Liver (tissue), 3 donors: ENCODE data around the gene THOC1.
"Not testable (repeated sequence)": the region's sequence is repeated elsewhere in the genome, so short reads cannot be mapped to it uniquely, and the experiment has no call there.

Experiments
- CTCF ChIP-seq: fragments of 150-350 bp; IDR thresholded peaks from 2 replicates; pipeline ENCODE4 v1.5.1; 2017; ENCODE audit warnings: improper control_type of control experiment, low read depth, low read length; ENCODE audit not compliant: missing input control
- EGR1 ChIP-seq, 2 donors: IDR thresholded peaks; 2 replicates each; pipeline ENCODE4 v1.6.1; 2016 to 2018; ENCODE audit warnings: antibody characterized with exemption in 2 of 2, low read depth in 2 of 2
- GABPA ChIP-seq, 2 donors: IDR thresholded peaks in 1 of 2; conservative IDR thresholded peaks in 1 of 2; 2 replicates each; pipeline ENCODE4 v1.6.1; 2016; ENCODE audit warnings: antibody characterized with exemption in 2 of 2, mild to moderate bottlenecking in 1 of 2, moderate library complexity in 1 of 2
- JUND ChIP-seq, 2 donors: IDR thresholded peaks; 2 replicates each; pipeline ENCODE4 v1.6.1; 2016; ENCODE audit warnings: antibody characterized with exemption in 2 of 2
- MAX ChIP-seq: IDR thresholded peaks from 2 replicates; pipeline ENCODE4 v1.6.1; 2016; ENCODE audit warnings: antibody characterized with exemption
- NR2F2 ChIP-seq: IDR thresholded peaks from 2 replicates; pipeline ENCODE4 v1.6.1; 2016; ENCODE audit warnings: antibody characterized with exemption
- RAD21 ChIP-seq, 2 donors: IDR thresholded peaks; 2 replicates each; pipeline ENCODE4 v1.6.1; 2016; ENCODE audit warnings: antibody characterized with exemption in 2 of 2, mild to moderate bottlenecking in 2 of 2
- REST ChIP-seq: IDR thresholded peaks from 2 replicates; pipeline ENCODE4 v1.6.1; 2016; ENCODE audit warnings: antibody characterized with exemption, mild to moderate bottlenecking
- SP1 ChIP-seq: IDR thresholded peaks from 2 replicates; pipeline ENCODE4 v1.6.1; 2018; ENCODE audit warnings: antibody characterized with exemption, mild to moderate bottlenecking
- TAF1 ChIP-seq: conservative IDR thresholded peaks from 2 replicates; pipeline ENCODE4 v1.6.1; 2016; ENCODE audit warnings: antibody characterized with exemption, mild to moderate bottlenecking
- YY1 ChIP-seq: IDR thresholded peaks from 2 replicates; pipeline ENCODE4 v1.6.1; 2016; ENCODE audit warnings: antibody characterized with exemption, mild to moderate bottlenecking
- ZBTB33 ChIP-seq: IDR thresholded peaks from 2 replicates; pipeline ENCODE4 v1.6.1; 2016; ENCODE audit warnings: antibody characterized with exemption
- donor health status: healthy.
- donor health status: healthy.

GRCh38 chr18:289970-290369, 22.1 kb upstream of the THOC1 start:
- TF ChIP-seq CTCF; EGR1 (IDR thresholded peaks at IDR 0.05; ENCODE audit: low read depth in 2 of 2); JUND (IDR thresholded peaks at IDR 0.05); TAF1; RAD21 (IDR thresholded peaks at IDR 0.05); ZBTB33; MAX; REST; YY1; SP1; NR2F2; GABPA (IDR thresholded peaks at IDR 0.05 in 1 of 2, conservative IDR thresholded peaks at IDR 0.05 in 1 of 2): not testable (repeated sequence)
